Heart right ventricle (tissue), 16 donors: Measurements from ENCODE around the gene PRR16. TPM values are rescaled to one million over a fixed set of nuclear protein-coding genes. Genes with fewer than 3 reads are reported as not detected.

Source experiments
- ATAC-seq, 8 donors: fragments of 200-7000 bp; cut with Tn5 transposase; one replicate each; pipeline ENCODE4 v1.9.1; 2020; ENCODE audit warnings: mild to moderate bottlenecking in 8 of 8, moderate library complexity in 8 of 8, moderate number of reproducible peaks in 1 of 8
- DNase-seq, 2 donors: peaks; one replicate each; pipeline ENCODE4 v3.0.0-alpha.2; 2020
- H3K27ac ChIP-seq, 10 donors: fragments of 200-600 bp; sonication (generic) in 2 of 10; one replicate each; pipeline versions ENCODE4 v1.5.0 to v1.8.0; 2020 to 2022; ENCODE audit warnings: mild to moderate bottlenecking in 3 of 10
- H3K27me3 ChIP-seq, 7 donors: fragments of 200-600 bp; one replicate each; pipeline ENCODE4 v1.8.0; 2021 to 2022; ENCODE audit warnings: mild to moderate bottlenecking in 2 of 7
- H3K36me3 ChIP-seq, 9 donors: fragments of 200-600 bp; sonication (generic) in 1 of 9; one replicate each; pipeline versions ENCODE4 v1.5.0 to v1.8.0; 2020 to 2022; ENCODE audit warnings: mild to moderate bottlenecking in 2 of 9
- H3K4me1 ChIP-seq, 9 donors: fragments of 200-600 bp; sonication (generic) in 1 of 9; one replicate each; pipeline versions ENCODE4 v1.5.0 to v1.8.0; 2020 to 2022; ENCODE audit warnings: mild to moderate bottlenecking in 4 of 9
- H3K4me3 ChIP-seq, 10 donors: fragments of 200-600 bp; sonication (generic) in 2 of 10; one replicate each; pipeline versions ENCODE4 v1.5.0 to v1.8.0; 2020 to 2022; ENCODE audit warnings: mild to moderate bottlenecking in 7 of 10, moderate library complexity in 2 of 10
- H3K9me3 ChIP-seq, 11 donors: fragments of 200-600 bp in 10 of 11; sonication (generic) in 2 of 11; one replicate each; pipeline versions ENCODE4 v1.5.0 to v1.8.0; 2013 to 2022; ENCODE audit warnings: mild to moderate bottlenecking in 2 of 11, control low read depth in 1 of 11, moderate library complexity in 1 of 11
- CTCF ChIP-seq, 9 donors: fragments of 200-600 bp; sonication (generic) in 2 of 9; IDR thresholded peaks; one replicate each; pipeline versions ENCODE4 v1.5.0 to v1.8.0; 2021 to 2022; ENCODE audit warnings: antibody characterized with exemption in 9 of 9, mild to moderate bottlenecking in 5 of 9, moderate library complexity in 1 of 9
- WGBS, 2 donors: extraction: QIAGEN DNeasy Blood & Tissue Kit; methylation state at CpG; one replicate each; pipeline ENCODE4 v1.1.7; 2013; ENCODE audit warnings: inconsistent platforms in 1 of 2; 5-methylcytosine and 5-hydroxymethylcytosine counted together
- intact Hi-C, 10 donors: fragments of 100-400 bp; cut with DNase I; formaldehyde crosslinking; loops; one replicate each; pipeline versions ENCODE4 v1.11.1 to v1.14.2; 2022
- polyA plus RNA-seq, 2 donors: library from polyadenylated mRNA; stranded (reverse); fragments of 200-250 nt; gene quantifications; one replicate each; pipeline ENCODE4 v1.2.3, GENCODE V29; 2013
- total RNA-seq, 10 donors: library from RNA; stranded (reverse); fragmentation: NEBNext Ultra II Directional in 3 of 10; extraction: Animal tissue kit (Norgen Biotek cat#: 25700) in 3 of 10; gene quantifications; one replicate each; pipeline versions ENCODE4 v1.2.1 to v1.2.4, GENCODE V29; 2021 to 2023
- donor health status: Arrhythmogenic right ventricular cardiomyopathy.
- donor health status: ischemic (EF 13 %, LVEDD 7.1; RV severe dilation, severe dysfunction).
- donor health status: healthy with polysubstance abuse.
- donor health status: DM: no; HTN: yes; CAD: no.
- donor health status: DM: no; HTN: no; CAD: no.
- donor health status: ischemic (EF 25% LVEDD 6.9; RV normal size, moderate dysfunction).
- donor health status: ischemic (EF 25% LVEDD 5.7; RV mildly dilated, moderate dysfunction).
- donor health status: healthy.
- donor health status: DM: yes; HTN: yes; CAD: no.
- donor health status: Ischemic cardiomyopathy.
- donor health status: ischemic (EF 35%, LVEDD 5.7; RV mildly dilated, moderate dysfunction).
- donor health status: nonischemic (EF 11% LVEDD 7.7; RV severe dilation, severe dysfunction).
- donor health status: DM: yes; HTN: yes; CAD: no.
- donor health status: PGD.
- donor health status: ischemic (EF 29% LVEDD 5.4; RV normal size, mild dysfunction).
- donor health status: nonischemic (EF 23%, LVEDD 6.1; RV moderate dilation, normal function).

PRR16 gene
- total and polyA plus RNA-seq, 12 donors = 5.3 to 22.9 (median 10.4) TPM

GRCh38 chr5:120586646-120587045 lies 122.5 kb downstream of the PRR16 start:
- WGBS, 2 donors = 71 to 73% methylated on average over 1 of the region's 1 CpG
- H3K27me3 ChIP-seq = no peaks in the 10 kb centered on the region
- ATAC-seq (no peak), DNase-seq (no peak)
- H3K27ac ChIP-seq = no peak overlapping the region
- H3K4me3 ChIP-seq = no peak overlapping the region
- H3K36me3 ChIP-seq = no peaks in the 10 kb centered on the region
- no peak for TF ChIP-seq CTCF (IDR thresholded peaks at IDR 0.05)
- H3K4me1 ChIP-seq = no peaks in the 10 kb centered on the region
- intact Hi-C loops = no loop called here
- peaks cover 0 to 8% (median 0%) of the 10 kb centered on the region in 11 donors for H3K9me3 ChIP-seq

DNA sequence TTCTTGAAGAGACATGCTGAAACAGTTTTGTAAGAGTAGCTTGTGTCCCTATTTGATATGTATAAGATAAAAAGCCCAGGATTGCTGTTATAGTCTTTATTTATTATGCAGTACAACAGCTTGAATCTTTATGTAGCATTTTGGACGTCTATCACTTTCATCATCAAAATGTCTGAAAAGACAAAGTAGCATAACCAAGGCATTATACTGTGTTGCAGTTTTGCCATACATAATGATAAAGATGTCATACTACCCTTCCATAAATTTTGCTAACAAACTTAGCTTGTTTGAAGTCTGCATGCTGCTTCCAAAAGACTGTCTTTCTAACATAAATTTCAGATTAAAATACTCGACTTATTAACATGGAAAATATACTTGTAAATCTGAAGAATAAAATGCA lies 127.8 kb downstream of the PRR16 start:
- Histone ChIP-seq H3K9me3 (peaks cover 0 to 13% (median 0%) of the 10 kb centered on the region in 11 donors), H3K4me3 (no peak overlapping the region), H3K4me1 (no peaks in the 10 kb centered on the region), H3K27ac (no peak overlapping the region), H3K36me3 (no peaks in the 10 kb centered on the region), H3K27me3 (no peaks in the 10 kb centered on the region)
- no peak for ATAC-seq
- no peak for DNase-seq
- intact Hi-C loops = no loop called here
- TF ChIP-seq CTCF (IDR thresholded peaks at IDR 0.05) = no peak
- 62 to 64% methylated on average over 2 of the region's 2 CpGs for WGBS, 2 donors

GRCh38 chr5:120599576-120599975 lies 135.5 kb downstream of the PRR16 start:
- intact Hi-C loops = no loop called here
- TF ChIP-seq CTCF (IDR thresholded peaks at IDR 0.05) = no peak
- Histone ChIP-seq H3K9me3 (peaks cover 0 to 23% (median 0%) of the 10 kb centered on the region in 11 donors), H3K27me3 (no peaks in the 10 kb centered on the region), H3K4me1 (no peaks in the 10 kb centered on the region), H3K4me3 (no peak overlapping the region), H3K36me3 (no peaks in the 10 kb centered on the region), H3K27ac (no peak overlapping the region)
- ATAC-seq (no peak), DNase-seq (no peak)
- WGBS, 2 donors = 46 to 55% methylated on average over 2 of the region's 2 CpGs

GRCh38 chr5:120600639-120601038 lies 136.5 kb downstream of the PRR16 start:
- H3K4me1 ChIP-seq = no peaks in the 10 kb centered on the region
- intact Hi-C loops = no loop called here
- H3K9me3 ChIP-seq = peaks cover 0 to 23% (median 0%) of the 10 kb centered on the region in 11 donors
- WGBS, 2 donors = 95 to 96% methylated on average over 4 of the region's 4 CpGs
- no peaks in the 10 kb centered on the region for H3K36me3 ChIP-seq
- ATAC-seq (no peak), DNase-seq (no peak)
- TF ChIP-seq CTCF (IDR thresholded peaks at IDR 0.05) = no peak
- H3K27ac ChIP-seq = no peak overlapping the region
- no peaks in the 10 kb centered on the region for H3K27me3 ChIP-seq
- no peak overlapping the region for H3K4me3 ChIP-seq
